Panc1 (cell line): ENCODE data around the gene IFNA5.
A peak's percentile ranks its signal among the peaks of the same experiment; 100 is the strongest.

Source experiments
- POLR2AphosphoS5 ChIP-seq: IDR thresholded peaks from 2 replicates; pipeline ENCODE4 v1.6.1; 2012; ENCODE audit warnings: mild to moderate bottlenecking, low read depth, low read length, moderate library complexity
- SIN3A ChIP-seq: IDR thresholded peaks from 2 replicates; pipeline ENCODE4 v1.6.1; 2012; ENCODE audit warnings: low read depth, mild to moderate bottlenecking, low read length, moderate library complexity, borderline replicate concordance; ENCODE audit not compliant: insufficient read depth
- TCF7L2 ChIP-seq: IDR thresholded peaks from 2 replicates; pipeline ENCODE4 v1.6.1; 2011; ENCODE audit warnings: mild to moderate bottlenecking, low read depth, low read length, inconsistent platforms
- TF ChIP-seq, protein P1 (sequence below): fragments of 450-650 bp; IDR thresholded peaks from 2 replicates; pipeline ENCODE4 v1.5.1; 2017; ENCODE audit warnings: mild to moderate bottlenecking
- TF ChIP-seq, protein P2 (sequence below), 2 experiments: IDR thresholded peaks; 2 replicates each; pipeline ENCODE4 v1.6.1; 2011 to 2012; ENCODE audit warnings: low read depth in 2 of 2, control low read depth in 1 of 2, low read length in 1 of 2, mild to moderate bottlenecking in 1 of 2, moderate library complexity in 1 of 2; ENCODE audit not compliant: insufficient read depth in 1 of 2

DNA sequence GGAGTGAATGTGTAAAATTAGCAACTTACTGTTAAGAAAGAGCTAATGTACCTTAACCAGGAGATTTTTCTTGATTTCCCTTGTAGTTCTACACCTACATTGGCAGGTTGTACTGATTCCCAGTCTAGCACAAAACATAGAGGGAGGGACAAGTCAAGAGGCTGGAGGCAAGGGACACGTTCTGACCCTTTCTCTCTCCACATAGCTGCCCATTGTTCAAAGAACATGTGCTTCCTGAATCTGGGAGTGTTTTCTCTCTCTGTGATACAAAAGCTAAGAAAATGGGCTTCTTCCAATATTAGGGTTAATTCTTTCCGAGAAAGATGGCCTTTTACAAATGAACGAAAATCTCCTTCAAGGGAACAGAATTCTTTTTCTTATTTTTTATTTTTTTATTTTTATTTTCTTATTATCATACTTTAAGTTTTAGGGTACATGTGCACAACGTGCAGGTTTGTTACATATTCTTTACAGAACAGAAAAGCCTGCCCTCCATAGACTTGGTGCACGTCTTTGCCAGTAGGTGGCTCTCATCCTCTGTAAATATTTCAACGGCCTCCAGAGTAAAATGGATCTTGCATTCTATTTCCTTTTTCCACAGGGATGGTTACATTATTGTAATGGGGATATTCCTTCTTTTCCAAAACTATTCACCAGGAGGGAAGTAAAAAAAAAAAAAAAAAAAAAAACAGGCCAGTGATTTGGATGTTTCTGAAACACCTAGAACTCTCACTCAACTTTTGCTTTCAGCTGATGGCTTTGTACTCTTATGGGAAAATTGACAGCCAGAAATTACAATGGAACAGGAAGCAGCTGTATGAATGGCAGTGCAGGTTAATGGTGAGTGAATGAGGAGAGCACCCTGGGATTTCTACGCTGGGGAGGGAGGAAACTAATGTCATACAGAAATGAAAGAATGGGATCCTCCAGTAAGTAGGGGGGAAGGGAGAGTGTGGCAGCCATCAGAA is 13.1 kb upstream of the IFNA5 start:
- TF ChIP-seq, protein P1, sequence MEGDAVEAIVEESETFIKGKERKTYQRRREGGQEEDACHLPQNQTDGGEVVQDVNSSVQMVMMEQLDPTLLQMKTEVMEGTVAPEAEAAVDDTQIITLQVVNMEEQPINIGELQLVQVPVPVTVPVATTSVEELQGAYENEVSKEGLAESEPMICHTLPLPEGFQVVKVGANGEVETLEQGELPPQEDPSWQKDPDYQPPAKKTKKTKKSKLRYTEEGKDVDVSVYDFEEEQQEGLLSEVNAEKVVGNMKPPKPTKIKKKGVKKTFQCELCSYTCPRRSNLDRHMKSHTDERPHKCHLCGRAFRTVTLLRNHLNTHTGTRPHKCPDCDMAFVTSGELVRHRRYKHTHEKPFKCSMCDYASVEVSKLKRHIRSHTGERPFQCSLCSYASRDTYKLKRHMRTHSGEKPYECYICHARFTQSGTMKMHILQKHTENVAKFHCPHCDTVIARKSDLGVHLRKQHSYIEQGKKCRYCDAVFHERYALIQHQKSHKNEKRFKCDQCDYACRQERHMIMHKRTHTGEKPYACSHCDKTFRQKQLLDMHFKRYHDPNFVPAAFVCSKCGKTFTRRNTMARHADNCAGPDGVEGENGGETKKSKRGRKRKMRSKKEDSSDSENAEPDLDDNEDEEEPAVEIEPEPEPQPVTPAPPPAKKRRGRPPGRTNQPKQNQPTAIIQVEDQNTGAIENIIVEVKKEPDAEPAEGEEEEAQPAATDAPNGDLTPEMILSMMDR: peak; percentile 36; the same call in 1 of the 2 replicates
- TF ChIP-seq POLR2AphosphoS5 (no peak), SIN3A (no peak), TCF7L2 (no peak)
- TF ChIP-seq, protein P2, sequence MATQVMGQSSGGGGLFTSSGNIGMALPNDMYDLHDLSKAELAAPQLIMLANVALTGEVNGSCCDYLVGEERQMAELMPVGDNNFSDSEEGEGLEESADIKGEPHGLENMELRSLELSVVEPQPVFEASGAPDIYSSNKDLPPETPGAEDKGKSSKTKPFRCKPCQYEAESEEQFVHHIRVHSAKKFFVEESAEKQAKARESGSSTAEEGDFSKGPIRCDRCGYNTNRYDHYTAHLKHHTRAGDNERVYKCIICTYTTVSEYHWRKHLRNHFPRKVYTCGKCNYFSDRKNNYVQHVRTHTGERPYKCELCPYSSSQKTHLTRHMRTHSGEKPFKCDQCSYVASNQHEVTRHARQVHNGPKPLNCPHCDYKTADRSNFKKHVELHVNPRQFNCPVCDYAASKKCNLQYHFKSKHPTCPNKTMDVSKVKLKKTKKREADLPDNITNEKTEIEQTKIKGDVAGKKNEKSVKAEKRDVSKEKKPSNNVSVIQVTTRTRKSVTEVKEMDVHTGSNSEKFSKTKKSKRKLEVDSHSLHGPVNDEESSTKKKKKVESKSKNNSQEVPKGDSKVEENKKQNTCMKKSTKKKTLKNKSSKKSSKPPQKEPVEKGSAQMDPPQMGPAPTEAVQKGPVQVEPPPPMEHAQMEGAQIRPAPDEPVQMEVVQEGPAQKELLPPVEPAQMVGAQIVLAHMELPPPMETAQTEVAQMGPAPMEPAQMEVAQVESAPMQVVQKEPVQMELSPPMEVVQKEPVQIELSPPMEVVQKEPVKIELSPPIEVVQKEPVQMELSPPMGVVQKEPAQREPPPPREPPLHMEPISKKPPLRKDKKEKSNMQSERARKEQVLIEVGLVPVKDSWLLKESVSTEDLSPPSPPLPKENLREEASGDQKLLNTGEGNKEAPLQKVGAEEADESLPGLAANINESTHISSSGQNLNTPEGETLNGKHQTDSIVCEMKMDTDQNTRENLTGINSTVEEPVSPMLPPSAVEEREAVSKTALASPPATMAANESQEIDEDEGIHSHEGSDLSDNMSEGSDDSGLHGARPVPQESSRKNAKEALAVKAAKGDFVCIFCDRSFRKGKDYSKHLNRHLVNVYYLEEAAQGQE (IDR thresholded peaks at IDR 0.05; ENCODE audit: insufficient read depth in 1 of 2, low read depth in 2 of 2, low read length in 1 of 2): no peak
